Head of caudate nucleus (tissue), 42 donors: Measurements from ENCODE around the gene BCR.
"Not testable (repeated sequence)": the region's sequence is repeated elsewhere in the genome, so short reads cannot be mapped to it uniquely, and the experiment has no call there.

Source experiments
- DNase-seq, 42 donors: peaks; one replicate each; pipeline versions ENCODE4 v3.0.0 to v3.0.0-alpha.2; 2020 to 2021; ENCODE audit warnings: mixed read lengths in 7 of 42
- intact Hi-C: fragments of 100-400 bp; cut with DNase I; formaldehyde crosslinking; loops from one replicate; pipeline ENCODE4 v1.15.0; 2022

BCR gene

GRCh38 chr22:23180301-23180892, at the start of gene BCR:
TSS of gene BCR (plus strand) at chr22:23180509. CDS start at chr22:23180961, 452 bp downstream.
- intact Hi-C loops, result no loop called here
- DNase-seq, result peak in 39 of 42 donors; percentile 50 to 91 (median 71)

- intact Hi-C loops, result no loop called here
Observed at GRCh38 chr22:23130697-23131096, 49.6 kb upstream of the BCR start.

GRCh38 chr22:23131931-23132330, 48.4 kb upstream of the BCR start:
- intact Hi-C loops, result no loop called here
- DNase-seq, result no peak

More at GRCh38 chr22:23130697-23131096, 49.6 kb upstream of the BCR start:
- peak in 1 of 42 donors; percentile 6 for DNase-seq

GRCh38 chr22:23132376-23133091, 47.8 kb upstream of the BCR start:
- no peak for DNase-seq
- intact Hi-C loops, result no loop called here

GRCh38 chr22:23133922-23134321, 46.4 kb upstream of the BCR start:
- intact Hi-C loops, result no loop called here

GRCh38 chr22:23136991-23137390, 43.3 kb upstream of the BCR start:
- DNase-seq, intact Hi-C loops: not testable (repeated sequence)

More at GRCh38 chr22:23133922-23134321, 46.4 kb upstream of the BCR start:
- no peak for DNase-seq

GRCh38 chr22:23137468-23137867, 42.8 kb upstream of the BCR start:
- no peak for DNase-seq
- intact Hi-C loops, result no loop called here

- DNase-seq, result peak in 6 of 42 donors; percentile 25 to 39 (median 35)
- intact Hi-C loops, result no loop called here
Observed at GRCh38 chr22:23137905-23138561, 42.3 kb upstream of the BCR start.

GRCh38 chr22:23138584-23139435, 41.5 kb upstream of the BCR start:
- intact Hi-C loops, result no loop called here
- no peak for DNase-seq

- intact Hi-C loops, result no loop called here
- no peak for DNase-seq
Observed at GRCh38 chr22:23140385-23140784, 39.9 kb upstream of the BCR start.

- DNase-seq, result peak in 1 of 42 donors; percentile 5
- intact Hi-C loops, result loop anchor here (2.0 kb wide), 1 partner anchor 72 kb away; the partner anchor contains the start of gene GNAZ
Observed at GRCh38 chr22:23142546-23143105, 37.7 kb upstream of the BCR start.

- intact Hi-C loops, result loop anchor here (2.0 kb wide), 1 partner anchor 72 kb away; the partner anchor contains the start of gene GNAZ
- DNase-seq, result no peak
Observed at GRCh38 chr22:23143119-23143518, 37.2 kb upstream of the BCR start.

GRCh38 chr22:23144432-23144831, 35.9 kb upstream of the BCR start:
- intact Hi-C loops, result no loop called here
- DNase-seq, result no peak

- intact Hi-C loops, result no loop called here
- DNase-seq, result peak; percentile 91 to 100 (median 98)
Observed at GRCh38 chr22:23144932-23145877, 35.1 kb upstream of the BCR start, which contains the start of gene RAB36. TSS of gene RAB36 (plus strand) at chr22:23145477. CDS start at chr22:23146617, 1,140 bp downstream.

- no peak for DNase-seq
- intact Hi-C loops, result no loop called here
Observed at GRCh38 chr22:23145878-23146470, 34.3 kb upstream of the BCR start.

- intact Hi-C loops, result no loop called here
- no peak for DNase-seq
Observed at GRCh38 chr22:23146478-23147205, 33.7 kb upstream of the BCR start.
